GM23338 (cell line): ENCODE data around the gene GIMAP6.
"Not testable (repeated sequence)": the region's sequence is repeated elsewhere in the genome, so short reads cannot be mapped to it uniquely, and the experiment has no call there.

ENCODE experiments used
- EZH2 ChIP-seq: fragments of 200-600 bp; sonication (generic); IDR thresholded peaks from one replicate; pipeline ENCODE4 v1.8.0; 2017; ENCODE audit warnings: antibody characterized with exemption, mild to moderate bottlenecking, low read depth; ENCODE audit not compliant: unreplicated experiment
- EZH2phosphoT487 ChIP-seq: fragments of 200-600 bp; sonication (generic); IDR thresholded peaks from one replicate; pipeline ENCODE4 v1.8.1; 2018; ENCODE audit warnings: antibody characterized with exemption; ENCODE audit not compliant: unreplicated experiment
- JUNB ChIP-seq: IDR thresholded peaks from one replicate; pipeline ENCODE4 v1.6.1; 2016; ENCODE audit warnings: antibody characterized with exemption; ENCODE audit not compliant: unreplicated experiment
- NANOG ChIP-seq: IDR thresholded peaks from 2 replicates; pipeline ENCODE4 v1.6.1; 2016; ENCODE audit warnings: antibody characterized with exemption, borderline replicate concordance
- STAT1 ChIP-seq: IDR thresholded peaks from one replicate; pipeline ENCODE4 v1.6.1; 2016; ENCODE audit warnings: antibody characterized with exemption; ENCODE audit not compliant: unreplicated experiment
- TF ChIP-seq, protein P1 (sequence below), 2 experiments: fragments of 200-600 bp in 1 of 2; sonication (generic) in 1 of 2; conservative IDR thresholded peaks; 2 replicates each; pipeline versions ENCODE4 v1.5.1 to v1.6.1; 2016 to 2017; ENCODE audit warnings: antibody characterized with exemption in 2 of 2, low read depth in 2 of 2, mild to moderate bottlenecking in 2 of 2, moderate library complexity in 1 of 2
- TF ChIP-seq, protein P2 (sequence below): IDR thresholded peaks from one replicate; pipeline ENCODE4 v1.6.1; 2018; ENCODE audit warnings: antibody characterized with exemption; ENCODE audit not compliant: unreplicated experiment

DNA sequence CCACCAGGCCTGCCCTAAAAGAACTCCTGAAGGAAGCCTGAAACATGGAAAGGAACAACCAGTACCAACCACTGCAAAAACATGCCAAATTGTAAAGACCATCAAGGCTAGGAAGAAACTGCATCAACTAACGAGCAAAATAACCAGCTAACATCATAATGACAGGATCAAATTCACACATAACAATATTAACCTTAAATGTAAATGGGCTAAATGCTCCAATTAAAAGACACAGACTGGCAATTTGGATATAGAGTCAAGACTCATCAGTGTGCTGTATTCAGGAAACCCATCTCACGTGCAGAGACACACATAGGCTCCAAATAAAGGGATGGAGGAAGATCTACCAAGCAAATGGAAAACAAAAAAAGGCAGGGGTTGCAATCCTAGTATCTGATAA lies 48.2 kb upstream of the GIMAP6 start:
- TF ChIP-seq, protein P1, sequence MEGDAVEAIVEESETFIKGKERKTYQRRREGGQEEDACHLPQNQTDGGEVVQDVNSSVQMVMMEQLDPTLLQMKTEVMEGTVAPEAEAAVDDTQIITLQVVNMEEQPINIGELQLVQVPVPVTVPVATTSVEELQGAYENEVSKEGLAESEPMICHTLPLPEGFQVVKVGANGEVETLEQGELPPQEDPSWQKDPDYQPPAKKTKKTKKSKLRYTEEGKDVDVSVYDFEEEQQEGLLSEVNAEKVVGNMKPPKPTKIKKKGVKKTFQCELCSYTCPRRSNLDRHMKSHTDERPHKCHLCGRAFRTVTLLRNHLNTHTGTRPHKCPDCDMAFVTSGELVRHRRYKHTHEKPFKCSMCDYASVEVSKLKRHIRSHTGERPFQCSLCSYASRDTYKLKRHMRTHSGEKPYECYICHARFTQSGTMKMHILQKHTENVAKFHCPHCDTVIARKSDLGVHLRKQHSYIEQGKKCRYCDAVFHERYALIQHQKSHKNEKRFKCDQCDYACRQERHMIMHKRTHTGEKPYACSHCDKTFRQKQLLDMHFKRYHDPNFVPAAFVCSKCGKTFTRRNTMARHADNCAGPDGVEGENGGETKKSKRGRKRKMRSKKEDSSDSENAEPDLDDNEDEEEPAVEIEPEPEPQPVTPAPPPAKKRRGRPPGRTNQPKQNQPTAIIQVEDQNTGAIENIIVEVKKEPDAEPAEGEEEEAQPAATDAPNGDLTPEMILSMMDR (conservative IDR thresholded peaks at IDR 0.05; ENCODE audit: low read depth in 2 of 2) = not testable (repeated sequence)
- not testable (repeated sequence) for TF ChIP-seq EZH2, JUNB, EZH2phosphoT487, NANOG, STAT1
- TF ChIP-seq, protein P2, sequence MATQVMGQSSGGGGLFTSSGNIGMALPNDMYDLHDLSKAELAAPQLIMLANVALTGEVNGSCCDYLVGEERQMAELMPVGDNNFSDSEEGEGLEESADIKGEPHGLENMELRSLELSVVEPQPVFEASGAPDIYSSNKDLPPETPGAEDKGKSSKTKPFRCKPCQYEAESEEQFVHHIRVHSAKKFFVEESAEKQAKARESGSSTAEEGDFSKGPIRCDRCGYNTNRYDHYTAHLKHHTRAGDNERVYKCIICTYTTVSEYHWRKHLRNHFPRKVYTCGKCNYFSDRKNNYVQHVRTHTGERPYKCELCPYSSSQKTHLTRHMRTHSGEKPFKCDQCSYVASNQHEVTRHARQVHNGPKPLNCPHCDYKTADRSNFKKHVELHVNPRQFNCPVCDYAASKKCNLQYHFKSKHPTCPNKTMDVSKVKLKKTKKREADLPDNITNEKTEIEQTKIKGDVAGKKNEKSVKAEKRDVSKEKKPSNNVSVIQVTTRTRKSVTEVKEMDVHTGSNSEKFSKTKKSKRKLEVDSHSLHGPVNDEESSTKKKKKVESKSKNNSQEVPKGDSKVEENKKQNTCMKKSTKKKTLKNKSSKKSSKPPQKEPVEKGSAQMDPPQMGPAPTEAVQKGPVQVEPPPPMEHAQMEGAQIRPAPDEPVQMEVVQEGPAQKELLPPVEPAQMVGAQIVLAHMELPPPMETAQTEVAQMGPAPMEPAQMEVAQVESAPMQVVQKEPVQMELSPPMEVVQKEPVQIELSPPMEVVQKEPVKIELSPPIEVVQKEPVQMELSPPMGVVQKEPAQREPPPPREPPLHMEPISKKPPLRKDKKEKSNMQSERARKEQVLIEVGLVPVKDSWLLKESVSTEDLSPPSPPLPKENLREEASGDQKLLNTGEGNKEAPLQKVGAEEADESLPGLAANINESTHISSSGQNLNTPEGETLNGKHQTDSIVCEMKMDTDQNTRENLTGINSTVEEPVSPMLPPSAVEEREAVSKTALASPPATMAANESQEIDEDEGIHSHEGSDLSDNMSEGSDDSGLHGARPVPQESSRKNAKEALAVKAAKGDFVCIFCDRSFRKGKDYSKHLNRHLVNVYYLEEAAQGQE = not testable (repeated sequence)
